Mammary epithelial cell (primary cell): ENCODE results near the gene DHX16.

Experiments
- CTCF ChIP-seq, 2 donors: IDR thresholded peaks in 1 of 2; conservative IDR thresholded peaks in 1 of 2; 2 replicates each; pipeline ENCODE4 v1.5.1; 2011 to 2012; ENCODE audit warnings: inconsistent platforms in 2 of 2, low read length in 2 of 2, mild to moderate bottlenecking in 2 of 2, control low read depth in 1 of 2, low read depth in 1 of 2; ENCODE audit not compliant: insufficient read depth in 1 of 2; ENCODE audit errors: extremely low read depth in 1 of 2
- EZH2 ChIP-seq: IDR thresholded peaks from 2 replicates; pipeline ENCODE4 v1.6.1; 2012; ENCODE audit warnings: low read length, inconsistent platforms, borderline replicate concordance

DNA sequence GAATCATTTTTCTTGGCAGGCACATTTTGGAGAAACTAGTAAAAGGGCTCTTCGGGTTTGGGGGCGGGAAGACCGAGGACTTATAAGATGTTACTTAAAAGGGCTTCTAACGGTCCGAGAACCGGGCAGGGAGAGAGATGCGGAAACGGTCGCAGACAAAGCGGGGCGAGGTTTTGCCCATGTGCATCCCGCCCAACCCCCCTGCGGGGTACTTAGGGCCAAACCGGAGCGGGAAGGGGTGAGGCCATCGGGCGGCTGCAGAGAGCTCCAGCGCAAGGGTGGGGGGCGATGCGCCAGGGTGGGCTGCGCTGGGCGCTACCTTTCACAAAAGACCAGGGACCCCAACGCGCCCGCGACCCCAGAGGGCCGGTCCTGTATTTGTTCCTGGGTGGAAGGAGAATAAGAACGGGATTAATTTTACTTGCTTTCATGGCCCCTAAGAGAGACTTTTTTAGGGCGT lies 48.0 kb upstream of the DHX16 start:
- TF ChIP-seq EZH2 (no peak), CTCF (conservative IDR thresholded peaks at IDR 0.05 in 1 of 2, IDR thresholded peaks at IDR 0.05 in 1 of 2; ENCODE audit: extremely low read depth in 1 of 2, insufficient read depth in 1 of 2, low read depth in 1 of 2, low read length in 2 of 2) (no peak)
